GM12878 (cell line): ENCODE measurements around the gene CACNA2D1. TPM values are rescaled to one million over a fixed set of nuclear protein-coding genes. Genes with fewer than 3 reads are reported as not detected.

Source experiments
- ATAC-seq: fragments of 200-7000 bp; cut with Tn5 transposase; 3 replicates; pipeline ENCODE4 v1.9.1; 2020; ENCODE audit warnings: mild to moderate bottlenecking, moderate library complexity
- BruUV-seq: library from RNA; stranded (reverse); fragments of 400-500 nt; replicated peaks from 2 replicates; lab custom pipeline; 2021; lab: Mats Ljungman, UMichigan
- CTCF ChIA-PET: fragments of 300-600 bp; sonication (Branson Sonifier 250); formaldehyde crosslinking; extraction: SDS; loops from one replicate; lab custom pipeline; 2021; ENCODE audit warnings: inconsistent platforms; lab: Yijun Ruan, JAX
- POLR2A ChIA-PET: fragments of 350-600 bp; formaldehyde crosslinking; extraction: SDS; loops from one replicate; lab custom pipeline; 2021; ENCODE audit warnings: inconsistent platforms; lab: Charles Lee
- RAD21 ChIA-PET: fragments of 300-600 bp; sonication (Branson Sonifier 250); formaldehyde crosslinking; loops from one replicate; lab custom pipeline; 2023; ENCODE audit warnings: antibody characterized with exemption; ENCODE audit not compliant: unreplicated experiment; lab: Charles Lee
- SMC1A ChIA-PET: fragments of 300-600 bp; sonication (Branson Sonifier 250); formaldehyde crosslinking; loops from one replicate; lab custom pipeline; 2023; ENCODE audit not compliant: unreplicated experiment, uncharacterized antibody; lab: Charles Lee
- DNase-seq: peaks from one replicate; pipeline ENCODE4 v3.0.0-alpha.2; 2011; ENCODE audit warnings: low read depth, low spot score
- FAIRE-seq: peaks from 3 replicates; lab custom pipeline; 2011; peaks lifted over from hg19 to GRCh38; lab: Jason Lieb, UNC
- H2AFZ ChIP-seq: 2 replicates; pipeline ENCODE4 v1.6.0; 2011; ENCODE audit warnings: low read depth, low read length, control low read depth; ENCODE audit not compliant: control insufficient read depth
- H3K27ac ChIP-seq: 2 replicates; pipeline ENCODE4 v1.5.1; 2011; ENCODE audit warnings: control low read depth; ENCODE audit not compliant: control insufficient read depth, insufficient read depth
- H3K27me3 ChIP-seq, 2 experiments: replicated peaks in 1 of 2; 2 replicates each; pipeline versions ENCODE4 v1.6.0 to v1.6.1; 2011; ENCODE audit warnings: low read length in 1 of 2; ENCODE audit not compliant: control insufficient read depth in 2 of 2, insufficient read depth in 2 of 2
- H3K36me3 ChIP-seq, 2 experiments: 2 replicates each; pipeline ENCODE4 v1.5.1; 2011; ENCODE audit warnings: low read length in 1 of 2; ENCODE audit not compliant: control insufficient read depth in 2 of 2, insufficient read depth in 2 of 2
- H3K4me1 ChIP-seq: 2 replicates; pipeline ENCODE4 v1.6.1; 2011; ENCODE audit warnings: mild to moderate bottlenecking, low read length, moderate library complexity, mixed read lengths; ENCODE audit not compliant: control insufficient read depth, insufficient read depth
- H3K4me2 ChIP-seq: 2 replicates; pipeline ENCODE4 v1.6.0; 2011; ENCODE audit warnings: control low read depth; ENCODE audit not compliant: control insufficient read depth, insufficient read depth
- H3K4me3 ChIP-seq: fragments of 200-600 bp; sonication (generic); 2 replicates; pipeline ENCODE4 v1.5.1; 2016
- H3K79me2 ChIP-seq: 2 replicates; pipeline ENCODE4 v1.6.0; 2011; ENCODE audit warnings: low read length; ENCODE audit not compliant: control insufficient read depth, insufficient read depth
- H3K9ac ChIP-seq: 2 replicates; pipeline ENCODE4 v1.8.0; 2011; ENCODE audit warnings: low read length, control low read depth, mixed read lengths; ENCODE audit not compliant: control insufficient read depth, insufficient read depth
- H3K9me3 ChIP-seq: replicated peaks from 3 replicates; pipeline ENCODE4 v1.5.1; 2011; ENCODE audit warnings: mild to moderate bottlenecking, low read length; ENCODE audit not compliant: control insufficient read depth, insufficient read depth
- H4K20me1 ChIP-seq: 2 replicates; pipeline ENCODE4 v1.6.0; 2011; ENCODE audit not compliant: control insufficient read depth, insufficient read depth
- CREM ChIP-seq: IDR thresholded peaks from 2 replicates; pipeline ENCODE4 v1.6.1; 2014; ENCODE audit warnings: antibody characterized with exemption, low read depth
- DPF2 ChIP-seq: fragments of 450-650 bp; IDR thresholded peaks from 2 replicates; pipeline ENCODE4 v1.6.1; 2017; ENCODE audit warnings: mild to moderate bottlenecking
- ESRRA ChIP-seq: IDR thresholded peaks from 2 replicates; pipeline ENCODE4 v1.6.1; 2012; ENCODE audit warnings: mild to moderate bottlenecking, low read length, improper control_type of control experiment
- GABPA ChIP-seq: IDR thresholded peaks from 2 replicates; pipeline ENCODE4 v1.6.1; 2014; ENCODE audit warnings: antibody characterized with exemption, low read depth, mild to moderate bottlenecking, inconsistent platforms
- IRF4 ChIP-seq: IDR thresholded peaks from 2 replicates; pipeline ENCODE4 v1.6.1; 2011; ENCODE audit warnings: low read depth, low read length
- JUND ChIP-seq: IDR thresholded peaks from 2 replicates; pipeline ENCODE4 v1.6.1; 2012; ENCODE audit warnings: low read depth, mild to moderate bottlenecking, low read length, improper control_type of control experiment, moderate library complexity
- NFXL1 ChIP-seq: fragments of 450-650 bp; IDR thresholded peaks from 2 replicates; pipeline ENCODE4 v1.6.1; 2017; ENCODE audit warnings: antibody characterized with exemption, mild to moderate bottlenecking, borderline replicate concordance
- NFYA ChIP-seq: IDR thresholded peaks from 2 replicates; pipeline ENCODE4 v1.6.1; 2011; ENCODE audit warnings: low read depth, mild to moderate bottlenecking, low read length, improper control_type of control experiment, borderline replicate concordance
- SIX5 ChIP-seq: IDR thresholded peaks from 2 replicates; pipeline ENCODE4 v1.6.1; 2011; ENCODE audit warnings: mild to moderate bottlenecking, low read depth, low read length, moderate library complexity; ENCODE audit not compliant: severe bottlenecking
- SMAD5 ChIP-seq: IDR thresholded peaks from 2 replicates; pipeline ENCODE4 v1.6.1; 2016; ENCODE audit warnings: antibody characterized with exemption, low read depth
- WRNIP1 ChIP-seq: IDR thresholded peaks from 2 replicates; pipeline ENCODE4 v1.6.1; 2011; ENCODE audit warnings: low read depth, low read length, improper control_type of control experiment, borderline replicate concordance
- YBX1 ChIP-seq: fragments of 450-650 bp; IDR thresholded peaks from 2 replicates; pipeline ENCODE4 v1.6.1; 2016; ENCODE audit warnings: antibody characterized with exemption
- ZNF384 ChIP-seq: IDR thresholded peaks from 2 replicates; pipeline ENCODE4 v1.6.1; 2012; ENCODE audit warnings: low read depth, mild to moderate bottlenecking, low read length, improper control_type of control experiment, borderline replicate concordance
- WGBS: methylation state at CpG from one replicate; pipeline ENCODE4 v1.1.6; 2016; ENCODE audit warnings: low lambda C conversion rate; ENCODE audit not compliant: insufficient replicate concordance, insufficient coverage; ENCODE audit errors: missing lambda C conversion rate; 5-methylcytosine and 5-hydroxymethylcytosine counted together
- in situ Hi-C: fragments of 300-500 bp; cut with MboI; formaldehyde crosslinking; loops from 9 replicates; pipeline ENCODE4 v1.14.3; 2018; ENCODE audit warnings: mixed read lengths
- intact Hi-C: fragments of 100-400 bp; cut with micrococcal nuclease; formaldehyde crosslinking; loops from one replicate; pipeline ENCODE4 v1.14.2; 2022; ENCODE audit not compliant: unreplicated experiment
- polyA plus RNA-seq, 11 experiments: library from polyadenylated mRNA; depleted of rRNA in 4 of 11; unstranded in 6 of 11; stranded (reverse) in 5 of 11; fragments of >200 nt; fragmentation: Nextera tagmentation in 4 of 11; fragmentation: Illumina TruSeq in 1 of 11; extraction: Ambion mirVana in 4 of 11; extraction: Trizol in 1 of 11; gene quantifications; 1 replicate in 1 of 11; 2 replicates in 10 of 11; pipeline versions ENCODE4 v1.2.1 to v1.2.3, GENCODE V29; 2011 to 2016; ENCODE audit warnings: inconsistent platforms in 2 of 11, missing spikeins in 2 of 11, low read depth in 1 of 11
- total RNA-seq, 4 experiments: library from RNA; depleted of rRNA in 3 of 4; stranded (reverse); fragments of >200 nt in 3 of 4; fragmentation: Illumina TruSeq in 1 of 4; extraction: Trizol in 1 of 4; gene quantifications; 2 replicates each; pipeline versions ENCODE4 v1.2.1 to v1.2.3, GENCODE V29; 2013 to 2021
- TF ChIP-seq, protein P1 (sequence below): fragments of 450-650 bp; IDR thresholded peaks from 2 replicates; pipeline ENCODE4 v1.6.1; 2017; ENCODE audit warnings: borderline replicate concordance
- TF ChIP-seq, protein P2 (sequence below), 3 experiments: IDR thresholded peaks in 2 of 3; conservative IDR thresholded peaks in 1 of 3; 2 replicates each; pipeline ENCODE4 v1.5.1; 2011; ENCODE audit warnings: low read depth in 3 of 3, low read length in 3 of 3, mild to moderate bottlenecking in 3 of 3, control low read depth in 2 of 3, moderate library complexity in 2 of 3, inconsistent platforms in 1 of 3, mixed read lengths in 1 of 3; ENCODE audit not compliant: control insufficient read depth in 2 of 3, insufficient read depth in 1 of 3; ENCODE audit errors: extremely low read depth in 1 of 3

CACNA2D1 gene
- total and polyA plus RNA-seq, 10 of the 15 experiments (the other 5 are each of a cell fraction or from before 2014, with no cell fraction given) = 0.14 to 14.8 (median 0.97) TPM

DNA sequence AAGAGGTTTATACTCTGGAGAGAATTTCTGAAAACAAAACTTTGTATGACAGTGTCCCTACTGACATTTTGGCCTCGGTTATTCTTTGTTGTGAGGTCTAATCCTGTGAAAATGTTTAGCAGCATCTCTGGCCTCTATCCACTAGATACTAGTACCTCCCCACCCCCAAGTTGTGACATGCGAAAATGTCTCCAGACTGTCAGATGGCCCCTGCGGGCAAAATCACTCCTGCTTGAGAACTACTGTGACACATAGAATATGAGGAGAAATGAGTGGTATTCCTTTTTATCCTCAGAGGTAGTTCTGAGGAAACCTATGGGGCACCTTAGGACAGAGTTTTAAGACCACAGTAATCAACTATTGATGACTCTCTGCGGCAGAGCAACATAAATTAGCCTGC is 358.5 kb downstream of the CACNA2D1 start:
- CTCF ChIA-PET = no interaction called here
- SMC1A ChIA-PET = interaction anchor here (0.7 kb wide), 1 partner anchor 400 kb away, joined by 4 read pairs; no protein-coding TSS in a partner anchor

More for the DNA sequence above, 358.5 kb downstream of the CACNA2D1 start:
- DNase-seq = no peak
- ChIA-PET RAD21 (no interaction called here), POLR2A (interaction anchor here (0.6 kb wide), 1 partner anchor 47 kb away, joined by 3 read pairs; no protein-coding TSS in a partner anchor)
- intact Hi-C loops (no loop called here), in situ Hi-C loops (no loop called here)
- Histone ChIP-seq H2AFZ (no peak overlapping the region), H3K9ac (no peak overlapping the region), H3K4me2 (no peak overlapping the region), H3K9me3 (no peaks in the 10 kb centered on the region), H3K27ac (no peak overlapping the region), H3K4me1 (no peaks in the 10 kb centered on the region), H4K20me1 (no peaks in the 10 kb centered on the region), H3K36me3 (no peaks in the 10 kb centered on the region), H3K79me2 (no peaks in the 10 kb centered on the region), H3K27me3 (no peaks in the 10 kb centered on the region), H3K4me3 (no peak overlapping the region)
- WGBS = 64% methylated on average over 3 of the region's 4 CpGs
- no TSS peak for BruUV-seq
- no peak for FAIRE-seq
- no peak for ATAC-seq
- TF ChIP-seq ESRRA (no peak), IRF4 (no peak), ZNF384 (no peak), SIX5 (no peak), GABPA (no peak), CREM (no peak), DPF2 (no peak), NFXL1 (no peak), NFYA (no peak), WRNIP1 (no peak), JUND (no peak), YBX1 (no peak), SMAD5 (no peak)
- TF ChIP-seq, protein P1, sequence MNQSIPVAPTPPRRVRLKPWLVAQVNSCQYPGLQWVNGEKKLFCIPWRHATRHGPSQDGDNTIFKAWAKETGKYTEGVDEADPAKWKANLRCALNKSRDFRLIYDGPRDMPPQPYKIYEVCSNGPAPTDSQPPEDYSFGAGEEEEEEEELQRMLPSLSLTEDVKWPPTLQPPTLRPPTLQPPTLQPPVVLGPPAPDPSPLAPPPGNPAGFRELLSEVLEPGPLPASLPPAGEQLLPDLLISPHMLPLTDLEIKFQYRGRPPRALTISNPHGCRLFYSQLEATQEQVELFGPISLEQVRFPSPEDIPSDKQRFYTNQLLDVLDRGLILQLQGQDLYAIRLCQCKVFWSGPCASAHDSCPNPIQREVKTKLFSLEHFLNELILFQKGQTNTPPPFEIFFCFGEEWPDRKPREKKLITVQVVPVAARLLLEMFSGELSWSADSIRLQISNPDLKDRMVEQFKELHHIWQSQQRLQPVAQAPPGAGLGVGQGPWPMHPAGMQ = no peak
- TF ChIP-seq, protein P2, sequence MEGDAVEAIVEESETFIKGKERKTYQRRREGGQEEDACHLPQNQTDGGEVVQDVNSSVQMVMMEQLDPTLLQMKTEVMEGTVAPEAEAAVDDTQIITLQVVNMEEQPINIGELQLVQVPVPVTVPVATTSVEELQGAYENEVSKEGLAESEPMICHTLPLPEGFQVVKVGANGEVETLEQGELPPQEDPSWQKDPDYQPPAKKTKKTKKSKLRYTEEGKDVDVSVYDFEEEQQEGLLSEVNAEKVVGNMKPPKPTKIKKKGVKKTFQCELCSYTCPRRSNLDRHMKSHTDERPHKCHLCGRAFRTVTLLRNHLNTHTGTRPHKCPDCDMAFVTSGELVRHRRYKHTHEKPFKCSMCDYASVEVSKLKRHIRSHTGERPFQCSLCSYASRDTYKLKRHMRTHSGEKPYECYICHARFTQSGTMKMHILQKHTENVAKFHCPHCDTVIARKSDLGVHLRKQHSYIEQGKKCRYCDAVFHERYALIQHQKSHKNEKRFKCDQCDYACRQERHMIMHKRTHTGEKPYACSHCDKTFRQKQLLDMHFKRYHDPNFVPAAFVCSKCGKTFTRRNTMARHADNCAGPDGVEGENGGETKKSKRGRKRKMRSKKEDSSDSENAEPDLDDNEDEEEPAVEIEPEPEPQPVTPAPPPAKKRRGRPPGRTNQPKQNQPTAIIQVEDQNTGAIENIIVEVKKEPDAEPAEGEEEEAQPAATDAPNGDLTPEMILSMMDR (IDR thresholded peaks at IDR 0.05 in 2 of 3, conservative IDR thresholded peaks at IDR 0.05 in 1 of 3; ENCODE audit: control insufficient read depth in 2 of 3, extremely low read depth in 1 of 3, insufficient read depth in 1 of 3, low read depth in 3 of 3, low read length in 3 of 3) = no peak
